Activated CD4-positive, CD25-positive, alpha-beta regulatory T cell treated with anti-CD3 and anti-CD28 coated beads, Interleukin-2, amount 50 U/mL, for 24 hours (primary cell): ENCODE measurements around the gene DOCK4.

Experiments
- ATAC-seq, 2 donors: fragments of 150-1000 bp; cut with Tn5 transposase; one replicate each; pipeline ENCODE4 v1.10.0; 2021; ENCODE audit warnings: mild to moderate bottlenecking in 1 of 2, moderate library complexity in 1 of 2

DOCK4 gene

GRCh38 chr7:112105584-112106530 is 100.3 kb downstream of the DOCK4 start:
- ATAC-seq, result no peak

- no peak for ATAC-seq
Observed at GRCh38 chr7:112104120-112104519, 102.1 kb downstream of the DOCK4 start.

GRCh38 chr7:112103246-112103645 is 103.0 kb downstream of the DOCK4 start:
- no peak for ATAC-seq

GRCh38 chr7:112101201-112101846 is 104.9 kb downstream of the DOCK4 start:
- no peak for ATAC-seq

GRCh38 chr7:112097524-112097923 is 108.7 kb downstream of the DOCK4 start:
- ATAC-seq, result no peak

GRCh38 chr7:112093409-112093808 is 112.8 kb downstream of the DOCK4 start:
- ATAC-seq, result no peak

GRCh38 chr7:112092709-112093395 is 113.3 kb downstream of the DOCK4 start:
- ATAC-seq, result no peak

GRCh38 chr7:112092306-112092705 is 113.9 kb downstream of the DOCK4 start:
- no peak for ATAC-seq

- ATAC-seq, result no peak
Observed at GRCh38 chr7:112091768-112092167, 114.4 kb downstream of the DOCK4 start.

- ATAC-seq, result no peak
Observed at GRCh38 chr7:112089551-112089950, 116.6 kb downstream of the DOCK4 start.

GRCh38 chr7:112088484-112089016 is 117.6 kb downstream of the DOCK4 start:
- ATAC-seq, result no peak

GRCh38 chr7:112086496-112087254 is 119.5 kb downstream of the DOCK4 start:
- ATAC-seq, result no peak

GRCh38 chr7:112084520-112084971 is 121.7 kb downstream of the DOCK4 start:
- ATAC-seq, result peak in 1 of 2 donors; percentile 20

- no peak for ATAC-seq
Observed at GRCh38 chr7:112083776-112084355, 122.3 kb downstream of the DOCK4 start.

- no peak for ATAC-seq
Observed at GRCh38 chr7:112082306-112082705, 123.9 kb downstream of the DOCK4 start.

GRCh38 chr7:112081778-112082177 is 124.4 kb downstream of the DOCK4 start:
- ATAC-seq, result no peak

- ATAC-seq, result no peak
Observed at GRCh38 chr7:112080978-112081377, 125.2 kb downstream of the DOCK4 start.

- ATAC-seq, result peak in 1 of 2 donors; percentile 24
Observed at GRCh38 chr7:112080441-112080840, 125.8 kb downstream of the DOCK4 start.

- no peak for ATAC-seq
Observed at GRCh38 chr7:112079673-112080072, 126.5 kb downstream of the DOCK4 start.

- no peak for ATAC-seq
Observed at GRCh38 chr7:112079122-112079521, 127.1 kb downstream of the DOCK4 start.

- no peak for ATAC-seq
Observed at GRCh38 chr7:112076324-112076723, 129.9 kb downstream of the DOCK4 start.

GRCh38 chr7:112074464-112074863 is 131.7 kb downstream of the DOCK4 start:
- ATAC-seq, result no peak
